Measurements from ENCODE around the gene PKIB. TPM values are rescaled to one million over a fixed set of nuclear protein-coding genes. Genes with fewer than 3 reads are reported as not detected.
"Not testable (repeated sequence)": the region's sequence is repeated elsewhere in the genome, so short reads cannot be mapped to it uniquely, and the experiment has no call there.

The PKIB gene
- total RNA-seq, 1 experiment from 2014 or later = 28.0 TPM

DNA sequence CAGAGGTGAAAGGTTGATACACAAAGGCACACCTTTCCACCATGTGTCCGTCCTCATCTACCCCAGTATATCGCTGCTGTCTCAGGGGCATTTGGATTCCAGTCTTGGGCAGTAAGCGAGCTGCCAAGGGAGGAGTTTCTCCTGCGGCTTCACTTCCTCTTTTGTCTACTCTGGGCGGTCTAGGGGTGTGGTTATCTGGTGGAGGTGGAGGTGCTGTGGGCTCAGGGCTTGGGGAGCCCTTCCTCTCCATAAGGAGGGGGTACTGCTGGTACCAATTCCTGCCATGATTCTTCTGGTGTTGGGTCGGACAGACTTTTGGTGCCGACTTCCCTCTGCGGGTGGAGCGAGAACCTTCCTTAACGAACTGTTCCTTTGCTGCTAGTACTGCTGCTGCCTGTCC is 137.4 kb downstream of the PKIB start:
- DNase-seq (no peak), ATAC-seq (no peak)
- no peak overlapping the region for H3K9ac ChIP-seq (ENCODE audit: low read length)
- CTCF ChIA-PET = no interaction called here
- no peaks in the 10 kb centered on the region for H3K9me3 ChIP-seq (ENCODE audit: low read length)
- POLR2A ChIA-PET (ENCODE audit: unreplicated experiment) = no interaction called here
- no peaks in the 10 kb centered on the region for H3K36me3 ChIP-seq (ENCODE audit: low read depth, low read length)
- TF ChIP-seq EZH2 (IDR thresholded peaks at IDR 0.05; ENCODE audit: low read length, unreplicated experiment) = no peak
- TF ChIP-seq CTCF (conservative IDR thresholded peaks at IDR 0.05; ENCODE audit: low read depth, low read length) = no peak
- no peak for TF ChIP-seq EZH2phosphoT487 (IDR thresholded peaks at IDR 0.05; ENCODE audit: borderline replicate concordance, low read length)
- intact Hi-C loops (cut with micrococcal nuclease) = no loop called here
- no peaks in the 10 kb centered on the region for H3K4me1 ChIP-seq (ENCODE audit: insufficient read depth, low read length)
- H3F3A ChIP-seq (ENCODE audit: low read length, unreplicated experiment) = no peaks in the 10 kb centered on the region
- no peaks in the 10 kb centered on the region for H3K9me2 ChIP-seq (replicated peaks; ENCODE audit: low read length)
- H3K4me2 ChIP-seq (ENCODE audit: low read length) = no peak overlapping the region
- H3K27ac ChIP-seq (ENCODE audit: low read length) = no peak overlapping the region
- no peaks in the 10 kb centered on the region for H3K27me3 ChIP-seq (ENCODE audit: low read length)
- H2AFZ ChIP-seq (ENCODE audit: low read length) = no peak overlapping the region
- H3K4me3 ChIP-seq (ENCODE audit: low read length) = no peak overlapping the region
- H4K20me1 ChIP-seq (ENCODE audit: low read length) = no peaks in the 10 kb centered on the region
- no TSS peak for BruUV-seq (replicated peaks)
- no peaks in the 10 kb centered on the region for H3K79me2 ChIP-seq (ENCODE audit: low read length)

- H3K4me3 ChIP-seq (ENCODE audit: low read length); H2AFZ ChIP-seq (ENCODE audit: low read length); intact Hi-C loops (cut with micrococcal nuclease); H3K9me3 ChIP-seq (ENCODE audit: low read length); H4K20me1 ChIP-seq (ENCODE audit: low read length); H3K4me1 ChIP-seq (ENCODE audit: insufficient read depth, low read length); CTCF ChIA-PET; H3F3A ChIP-seq (ENCODE audit: low read length, unreplicated experiment); H3K27ac ChIP-seq (ENCODE audit: low read length); H3K27me3 ChIP-seq (ENCODE audit: low read length); H3K9ac ChIP-seq (ENCODE audit: low read length); H3K4me2 ChIP-seq (ENCODE audit: low read length); ATAC-seq; DNase-seq; H3K36me3 ChIP-seq (ENCODE audit: low read depth, low read length); BruUV-seq (replicated peaks); H3K79me2 ChIP-seq (ENCODE audit: low read length); H3K9me2 ChIP-seq (replicated peaks; ENCODE audit: low read length): not testable (repeated sequence)
- POLR2A ChIA-PET (ENCODE audit: unreplicated experiment) = interaction anchor here (0.6 kb wide), 1 partner anchor 84 kb away, joined by 3 read pairs; no protein-coding TSS in a partner anchor
Measured at GRCh38 chr6:122748945-122749344, 138.7 kb downstream of the PKIB start.

- intact Hi-C loops (cut with micrococcal nuclease) = no loop called here
- Histone ChIP-seq H3K79me2 (ENCODE audit: low read length) (no peaks in the 10 kb centered on the region), H3K27ac (ENCODE audit: low read length) (no peak overlapping the region), H2AFZ (ENCODE audit: low read length) (no peak overlapping the region), H3K27me3 (ENCODE audit: low read length) (no peaks in the 10 kb centered on the region), H3K4me2 (ENCODE audit: low read length) (no peak overlapping the region), H3K4me3 (ENCODE audit: low read length) (no peak overlapping the region), H3K9me3 (ENCODE audit: low read length) (no peaks in the 10 kb centered on the region), H3K36me3 (ENCODE audit: low read depth, low read length) (no peaks in the 10 kb centered on the region), H3K9me2 (replicated peaks; ENCODE audit: low read length) (no peaks in the 10 kb centered on the region), H3K9ac (ENCODE audit: low read length) (no peak overlapping the region), H4K20me1 (ENCODE audit: low read length) (no peaks in the 10 kb centered on the region), H3K4me1 (ENCODE audit: insufficient read depth, low read length) (no peaks in the 10 kb centered on the region), H3F3A (ENCODE audit: low read length, unreplicated experiment) (no peaks in the 10 kb centered on the region)
- CTCF ChIA-PET = no interaction called here
- POLR2A ChIA-PET (ENCODE audit: unreplicated experiment) = no interaction called here
- BruUV-seq (replicated peaks) = no TSS peak
- ATAC-seq = no peak
- no peak for TF ChIP-seq CTCF (conservative IDR thresholded peaks at IDR 0.05; ENCODE audit: low read depth, low read length)
- no peak for DNase-seq
Measured at GRCh38 chr6:122749451-122750050, 139.3 kb downstream of the PKIB start.
